Activated T-helper 9 cell treated with anti-CD3 and anti-CD28 coated beads, Interleukin-2, amount 50 U/mL, for 16 hours (primary cell): ENCODE data around the gene PRKCB.

ENCODE experiments used
- DNase-seq: peaks from one replicate; pipeline ENCODE4 v3.0.0-alpha.2; 2020; ENCODE audit warnings: low read depth

PRKCB gene

DNA sequence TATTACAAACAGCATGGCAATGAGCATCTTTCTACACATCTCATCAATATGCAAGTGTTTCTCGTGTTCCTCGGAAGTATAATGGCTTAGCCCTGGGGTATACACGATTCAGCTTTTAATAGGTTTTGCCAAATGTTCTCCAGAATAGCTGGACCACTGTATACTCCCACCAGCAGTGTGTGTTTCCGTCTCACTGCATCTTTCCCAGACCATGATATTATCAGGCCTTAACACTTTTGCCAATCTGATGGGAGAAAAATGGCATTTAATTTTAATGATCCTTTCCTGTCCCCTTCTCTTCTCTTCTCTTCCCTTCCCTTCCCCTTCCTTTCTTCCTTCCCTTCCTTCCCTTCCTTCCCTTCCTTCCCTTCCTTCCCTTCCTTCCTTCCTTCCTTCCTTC lies 30.8 kb downstream of the PRKCB start:
- no peak for DNase-seq

- DNase-seq: no peak
These were observed 31.8 kb downstream of the PRKCB start for GRCh38 chr16:23867566-23867965.

- DNase-seq: no peak
These were observed 32.4 kb downstream of the PRKCB start for GRCh38 chr16:23868136-23868535.

GRCh38 chr16:23869052-23869451 lies 33.3 kb downstream of the PRKCB start:
- DNase-seq: no peak

DNA sequence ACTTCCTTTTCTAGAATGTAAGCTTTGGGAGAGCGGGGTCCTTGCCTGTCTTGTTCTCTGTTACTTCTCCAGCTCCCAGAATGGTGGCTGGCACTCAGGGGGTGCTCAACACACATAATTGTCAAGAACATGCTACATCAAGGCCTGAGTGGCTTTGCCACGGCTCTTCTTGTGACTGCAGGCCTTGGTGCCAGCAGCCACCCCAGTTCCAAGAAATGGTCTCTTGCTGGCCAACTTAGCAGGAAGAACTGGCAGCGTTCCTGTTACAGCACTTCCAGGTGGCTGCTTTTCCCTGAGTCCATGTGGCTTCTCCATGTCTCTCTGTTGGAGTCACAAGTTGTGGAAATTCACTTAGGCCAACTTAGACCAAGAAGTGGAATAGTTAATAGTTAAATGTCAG lies 36.1 kb downstream of the PRKCB start:
- no peak for DNase-seq

GRCh38 chr16:23874613-23875294 lies 39.0 kb downstream of the PRKCB start:
- DNase-seq: no peak

DNA sequence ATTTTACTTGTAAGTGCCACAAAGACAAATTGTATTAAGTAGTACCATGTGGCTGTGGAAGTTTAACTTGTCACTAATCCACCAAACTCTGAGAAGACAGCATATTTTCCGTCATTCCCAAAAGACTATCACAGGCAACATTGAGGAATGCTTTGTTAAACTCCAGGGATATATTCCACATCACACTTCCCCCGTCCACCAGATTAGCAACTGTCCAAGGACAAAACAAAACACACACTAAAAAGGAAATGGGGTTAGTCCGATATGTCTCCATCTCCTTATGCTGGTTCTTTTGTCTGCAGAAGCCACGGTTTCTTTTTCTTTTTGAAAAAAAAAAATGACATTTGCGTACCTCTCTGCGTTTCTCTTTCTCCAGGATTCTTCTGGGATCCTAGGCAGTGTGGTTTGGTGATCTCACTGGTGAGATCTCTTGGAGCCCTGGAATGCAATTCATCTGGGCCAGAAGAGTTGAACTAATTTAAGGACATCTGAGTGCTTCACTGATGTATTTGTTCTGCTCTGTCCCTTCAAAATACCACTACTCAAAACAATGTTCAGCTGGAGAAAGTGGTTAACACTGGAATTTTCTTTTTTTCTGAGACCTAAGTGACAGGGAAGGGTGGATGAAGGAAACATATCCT lies 40.6 kb downstream of the PRKCB start:
- no peak for DNase-seq

DNA sequence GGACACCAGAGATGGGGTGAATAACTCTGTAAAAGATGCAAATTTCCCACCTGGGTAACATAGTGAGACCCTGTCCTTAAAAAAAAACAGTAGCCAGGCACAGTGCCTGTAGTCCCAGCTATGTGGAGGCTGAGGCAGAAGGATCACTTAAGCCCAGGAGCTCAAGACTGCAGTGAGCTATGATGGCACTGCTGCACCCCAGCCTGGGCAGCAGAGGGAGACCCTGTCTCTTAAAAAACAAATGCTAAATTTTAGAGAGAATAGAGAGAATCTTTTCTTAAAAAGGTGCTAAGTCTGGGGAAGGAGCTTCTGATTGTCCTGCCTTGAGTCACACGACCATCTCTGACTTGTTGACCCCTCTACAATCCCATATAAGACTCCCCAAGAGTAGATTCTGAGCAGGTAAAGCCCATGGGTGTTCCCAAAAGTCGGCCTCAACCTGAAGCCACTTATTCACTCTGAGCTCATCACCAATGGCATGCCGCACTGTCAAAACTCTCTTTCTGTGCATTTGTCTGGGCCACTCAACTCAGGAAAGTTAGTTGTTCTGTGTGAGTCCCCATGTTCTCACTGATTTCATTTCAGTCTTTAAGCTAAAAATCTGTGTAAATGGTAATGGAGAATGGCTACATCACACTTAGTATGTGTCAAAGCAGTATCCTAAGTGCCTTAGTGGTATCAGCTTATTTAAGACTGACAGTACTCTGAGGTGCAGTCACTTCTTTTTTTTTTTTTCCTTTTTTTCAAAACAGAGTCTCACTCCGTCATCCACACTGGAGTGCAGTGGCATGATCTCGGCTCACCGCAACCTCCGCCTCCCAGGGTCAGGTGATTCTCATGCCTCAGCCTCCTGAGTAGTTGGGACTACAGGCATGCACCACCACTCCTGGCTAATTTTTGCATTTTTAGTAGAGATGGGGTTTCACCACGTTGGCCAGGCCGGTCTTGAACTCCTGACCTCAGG lies 41.6 kb downstream of the PRKCB start:
- DNase-seq: no peak

- DNase-seq: no peak
These were observed 44.1 kb downstream of the PRKCB start for GRCh38 chr16:23879735-23880373.

DNA sequence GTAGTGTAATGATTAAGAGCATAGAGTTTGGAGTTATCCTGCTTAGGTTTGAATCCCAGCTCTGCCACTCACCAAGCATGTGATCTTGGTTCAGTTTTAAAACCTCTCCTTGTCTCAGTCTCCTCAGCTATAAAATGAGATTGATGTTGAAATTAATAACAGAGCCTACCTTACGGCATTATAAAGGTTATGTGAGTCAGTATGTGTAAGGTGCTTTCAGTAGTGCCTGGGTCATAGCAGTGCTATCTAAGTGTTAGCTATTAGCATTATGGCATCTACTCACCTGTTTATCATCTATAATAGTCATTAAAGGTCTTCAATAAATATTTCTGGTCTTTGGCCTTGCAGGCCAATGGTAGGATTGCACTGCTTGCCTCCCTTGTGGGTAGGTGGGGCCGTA lies 53.4 kb downstream of the PRKCB start:
- DNase-seq: no peak

DNA sequence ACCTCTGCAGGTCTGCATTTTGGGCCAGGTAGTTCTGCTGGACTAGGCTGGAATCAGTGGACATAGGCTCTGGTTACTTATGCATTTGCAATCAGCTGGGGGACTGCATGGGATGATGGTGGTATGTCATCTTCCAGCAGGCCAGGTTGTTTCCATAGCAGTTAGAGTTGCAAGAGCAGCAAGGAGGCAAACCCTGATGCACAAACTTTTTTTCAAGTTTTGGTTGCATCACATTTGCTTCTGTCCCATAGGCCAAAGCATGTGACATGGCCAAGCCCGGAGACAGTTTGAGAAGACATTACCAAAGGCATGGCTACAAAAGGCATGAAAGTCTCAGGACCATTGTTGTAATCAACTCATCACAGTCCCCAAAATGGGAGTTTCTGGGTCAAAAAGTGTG lies 58.2 kb downstream of the PRKCB start:
- no peak for DNase-seq

DNA sequence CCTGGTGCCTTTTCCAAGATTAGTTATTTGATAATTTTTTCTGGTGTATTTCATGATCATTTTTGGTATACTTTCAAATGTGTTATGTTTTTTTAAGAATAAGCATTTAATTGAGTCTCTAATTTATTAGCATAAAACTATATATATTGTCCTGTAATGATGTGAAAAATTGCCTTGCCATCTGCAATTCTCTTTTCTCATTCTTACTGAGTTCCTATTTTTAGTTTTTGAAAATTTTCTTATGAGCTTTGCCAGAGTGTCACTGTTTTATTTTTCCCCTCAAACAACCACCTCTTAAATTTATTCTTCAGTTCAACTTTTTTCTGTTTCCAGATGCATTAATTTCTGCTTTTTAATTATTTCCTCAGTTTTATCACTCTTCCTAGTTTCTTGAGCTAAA lies 59.3 kb downstream of the PRKCB start:
- no peak for DNase-seq

GRCh38 chr16:23896832-23897821 lies 61.3 kb downstream of the PRKCB start:
- no peak for DNase-seq

- DNase-seq: no peak
These were observed 63.1 kb downstream of the PRKCB start for GRCh38 chr16:23898682-23899430.

GRCh38 chr16:23899869-23900268 lies 64.1 kb downstream of the PRKCB start:
- no peak for DNase-seq

DNA sequence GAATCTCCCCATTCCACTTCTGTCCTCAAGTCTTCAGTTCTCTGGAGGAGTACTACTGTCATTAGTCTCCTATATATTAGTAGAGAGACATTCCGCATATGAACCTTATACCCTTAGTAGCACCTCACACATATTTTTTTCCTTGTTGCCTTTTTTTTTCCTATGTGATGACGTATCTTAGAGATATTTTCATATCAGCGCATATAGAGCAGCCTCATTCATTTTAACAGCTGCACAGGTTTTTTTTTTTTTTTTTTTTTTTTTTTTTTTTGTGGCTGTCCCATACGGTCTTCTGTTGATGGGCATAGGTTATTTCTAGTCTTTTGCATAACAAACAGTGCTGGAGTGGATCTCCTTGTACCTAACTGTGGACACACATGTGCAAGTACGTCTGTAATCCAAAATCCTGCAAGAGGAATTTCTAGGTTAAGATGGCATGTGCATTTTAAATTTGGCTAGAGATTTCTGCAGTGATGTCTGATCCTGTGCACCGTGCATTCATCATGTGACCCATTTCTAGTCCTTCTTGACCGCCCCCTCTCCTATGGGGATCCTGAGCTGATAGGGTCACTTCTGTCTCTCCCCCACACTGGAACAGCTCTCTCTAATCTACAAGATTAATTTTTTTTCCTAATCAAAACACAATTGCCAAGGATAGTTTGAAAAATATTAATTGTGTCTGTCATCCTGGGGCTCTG lies 64.8 kb downstream of the PRKCB start:
- DNase-seq: no peak

GRCh38 chr16:23901178-23902033 lies 65.6 kb downstream of the PRKCB start:
- no peak for DNase-seq

- DNase-seq: no peak
These were observed 66.4 kb downstream of the PRKCB start for GRCh38 chr16:23902034-23902747.
